ENCODE measurements around the gene FAM20C.

DNA sequence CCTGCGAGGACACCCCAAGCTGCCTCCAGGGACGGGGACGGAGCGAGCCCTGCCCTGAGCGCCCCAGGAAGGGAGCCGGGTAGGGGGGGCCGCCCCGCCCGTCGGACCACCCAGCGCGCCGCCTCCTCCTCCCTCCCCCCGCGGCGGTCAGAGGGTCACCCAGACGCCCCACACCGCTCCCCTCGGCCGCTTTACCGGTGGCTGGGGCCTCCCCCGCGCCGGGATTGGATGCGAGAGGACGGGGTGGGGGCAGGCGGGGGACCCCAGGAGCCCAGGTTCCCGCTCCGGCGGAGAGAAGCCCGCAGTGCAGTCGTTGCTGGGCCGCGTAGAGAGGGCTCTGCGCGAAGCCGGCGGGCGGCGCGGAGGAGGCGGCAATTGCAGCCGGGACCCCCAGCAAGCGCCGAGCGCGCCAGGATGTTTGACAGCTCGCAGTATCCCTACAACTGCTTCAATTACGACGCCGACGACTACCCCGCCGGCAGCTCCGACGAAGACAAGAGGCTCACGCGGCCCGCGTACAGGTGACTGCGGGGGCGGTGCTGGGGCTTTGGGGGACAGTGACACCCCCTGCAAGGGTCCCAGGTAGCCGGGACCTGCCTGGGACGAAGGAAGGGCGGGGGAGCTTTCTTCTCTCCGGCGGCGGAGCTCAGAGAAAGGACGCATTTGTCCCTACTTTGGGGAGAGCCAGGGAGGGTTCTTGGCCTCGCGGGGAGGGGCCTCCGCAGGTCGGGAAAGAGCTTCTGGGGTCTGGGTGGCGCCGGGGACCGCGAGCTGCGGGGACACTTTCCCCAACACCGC, 97.6 kb downstream of the FAM20C start, which contains the start of gene FOXL3:
- TF ChIP-seq, protein P1, sequence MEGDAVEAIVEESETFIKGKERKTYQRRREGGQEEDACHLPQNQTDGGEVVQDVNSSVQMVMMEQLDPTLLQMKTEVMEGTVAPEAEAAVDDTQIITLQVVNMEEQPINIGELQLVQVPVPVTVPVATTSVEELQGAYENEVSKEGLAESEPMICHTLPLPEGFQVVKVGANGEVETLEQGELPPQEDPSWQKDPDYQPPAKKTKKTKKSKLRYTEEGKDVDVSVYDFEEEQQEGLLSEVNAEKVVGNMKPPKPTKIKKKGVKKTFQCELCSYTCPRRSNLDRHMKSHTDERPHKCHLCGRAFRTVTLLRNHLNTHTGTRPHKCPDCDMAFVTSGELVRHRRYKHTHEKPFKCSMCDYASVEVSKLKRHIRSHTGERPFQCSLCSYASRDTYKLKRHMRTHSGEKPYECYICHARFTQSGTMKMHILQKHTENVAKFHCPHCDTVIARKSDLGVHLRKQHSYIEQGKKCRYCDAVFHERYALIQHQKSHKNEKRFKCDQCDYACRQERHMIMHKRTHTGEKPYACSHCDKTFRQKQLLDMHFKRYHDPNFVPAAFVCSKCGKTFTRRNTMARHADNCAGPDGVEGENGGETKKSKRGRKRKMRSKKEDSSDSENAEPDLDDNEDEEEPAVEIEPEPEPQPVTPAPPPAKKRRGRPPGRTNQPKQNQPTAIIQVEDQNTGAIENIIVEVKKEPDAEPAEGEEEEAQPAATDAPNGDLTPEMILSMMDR (IDR thresholded peaks at IDR 0.05; ENCODE audit: extremely low read depth in 1 of 2, insufficient read depth in 1 of 2, low read depth in 1 of 2, low read length in 2 of 2): no peak
- TF ChIP-seq POLR2AphosphoS5 (IDR thresholded peaks at IDR 0.05; ENCODE audit: insufficient read depth, low read depth, low read length) (no peak), EZH2 (IDR thresholded peaks at IDR 0.05; ENCODE audit: borderline replicate concordance, low read depth, low read length, severe bottlenecking) (peak; percentile 36), JUN (IDR thresholded peaks at IDR 0.05; ENCODE audit: borderline replicate concordance, insufficient read depth, insufficient read length, low read depth) (no peak), POLR2A (IDR thresholded peaks at IDR 0.05; ENCODE audit: low read depth, low read length) (no peak), GATA2 (IDR thresholded peaks at IDR 0.05; ENCODE audit: insufficient read depth, insufficient read length, low read depth, low read length) (no peak), MYC (IDR thresholded peaks at IDR 0.05; ENCODE audit: low read depth, low read length) (no peak), FOS (IDR thresholded peaks at IDR 0.05; ENCODE audit: borderline replicate concordance, insufficient read depth, low read length) (no peak)
- TF ChIP-seq, protein P2, sequence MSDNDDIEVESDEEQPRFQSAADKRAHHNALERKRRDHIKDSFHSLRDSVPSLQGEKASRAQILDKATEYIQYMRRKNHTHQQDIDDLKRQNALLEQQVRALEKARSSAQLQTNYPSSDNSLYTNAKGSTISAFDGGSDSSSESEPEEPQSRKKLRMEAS (IDR thresholded peaks at IDR 0.05; ENCODE audit: insufficient read depth, insufficient read length): no peak
